Measurements from ENCODE around the gene ZNF831. TPM values are rescaled to one million over a fixed set of nuclear protein-coding genes. Genes with fewer than 3 reads are reported as not detected.

Gene ZNF831
- total RNA-seq, 4 donors from 2014 or later = 0.16 to 1.0 (median 0.34) TPM; not detected in 1

- Histone ChIP-seq H3K9me3 (no peaks in the 10 kb centered on the region), H3K4me1 (no peaks in the 10 kb centered on the region), H3K36me3 (no peaks in the 10 kb centered on the region), H3K4me3 (no peak overlapping the region), H3K27ac (no peak overlapping the region), H3K27me3 (peaks cover 24% of the 10 kb centered on the region)
- TF ChIP-seq, protein P1, sequence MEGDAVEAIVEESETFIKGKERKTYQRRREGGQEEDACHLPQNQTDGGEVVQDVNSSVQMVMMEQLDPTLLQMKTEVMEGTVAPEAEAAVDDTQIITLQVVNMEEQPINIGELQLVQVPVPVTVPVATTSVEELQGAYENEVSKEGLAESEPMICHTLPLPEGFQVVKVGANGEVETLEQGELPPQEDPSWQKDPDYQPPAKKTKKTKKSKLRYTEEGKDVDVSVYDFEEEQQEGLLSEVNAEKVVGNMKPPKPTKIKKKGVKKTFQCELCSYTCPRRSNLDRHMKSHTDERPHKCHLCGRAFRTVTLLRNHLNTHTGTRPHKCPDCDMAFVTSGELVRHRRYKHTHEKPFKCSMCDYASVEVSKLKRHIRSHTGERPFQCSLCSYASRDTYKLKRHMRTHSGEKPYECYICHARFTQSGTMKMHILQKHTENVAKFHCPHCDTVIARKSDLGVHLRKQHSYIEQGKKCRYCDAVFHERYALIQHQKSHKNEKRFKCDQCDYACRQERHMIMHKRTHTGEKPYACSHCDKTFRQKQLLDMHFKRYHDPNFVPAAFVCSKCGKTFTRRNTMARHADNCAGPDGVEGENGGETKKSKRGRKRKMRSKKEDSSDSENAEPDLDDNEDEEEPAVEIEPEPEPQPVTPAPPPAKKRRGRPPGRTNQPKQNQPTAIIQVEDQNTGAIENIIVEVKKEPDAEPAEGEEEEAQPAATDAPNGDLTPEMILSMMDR (IDR thresholded peaks at IDR 0.05) = no peak
- TF ChIP-seq POLR2A (IDR thresholded peaks at IDR 0.05) = no peak
- no peak for TF ChIP-seq POLR2AphosphoS5 (IDR thresholded peaks at IDR 0.05)
- no peak for TF ChIP-seq EP300 (IDR thresholded peaks at IDR 0.05)
- 62% methylated on average over 3 of the region's 3 CpGs for WGBS
- DNase-seq (ENCODE audit: low spot score in 2 of 2) = no peak
Observed at GRCh38 chr20:59270380-59270779, 106.8 kb downstream of the ZNF831 start.

GRCh38 chr20:59273739-59274357 is 110.2 kb downstream of the ZNF831 start:
- peaks cover 20% of the 10 kb centered on the region for H3K27me3 ChIP-seq
- TF ChIP-seq, protein P1 (IDR thresholded peaks at IDR 0.05) = no peak
- TF ChIP-seq POLR2A (IDR thresholded peaks at IDR 0.05) = no peak
- no peak for TF ChIP-seq POLR2AphosphoS5 (IDR thresholded peaks at IDR 0.05)

DNA sequence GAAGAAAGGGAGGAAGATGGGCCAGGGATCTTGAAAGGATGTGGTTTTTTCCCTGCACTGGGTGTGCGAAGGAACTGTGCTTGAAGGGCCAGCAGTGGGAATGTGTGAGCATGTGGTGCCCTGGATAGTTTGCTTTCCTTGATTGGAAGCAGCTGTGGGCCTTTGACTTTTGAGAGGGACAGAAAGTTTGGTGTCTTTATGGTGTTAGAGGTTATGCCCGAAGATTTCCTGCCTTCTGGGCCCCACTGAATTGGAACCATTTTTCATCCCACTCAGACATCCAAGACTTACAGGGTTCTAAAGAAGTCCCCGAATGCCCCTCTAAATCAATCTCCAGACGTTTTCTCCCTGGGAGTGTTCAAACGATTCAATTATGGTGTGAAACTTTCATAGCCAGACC is 113.3 kb downstream of the ZNF831 start:
- DNase-seq (ENCODE audit: low spot score in 2 of 2) = no peak
- no peaks in the 10 kb centered on the region for H3K36me3 ChIP-seq
- H3K27me3 ChIP-seq = peaks cover 12% of the 10 kb centered on the region

More at GRCh38 chr20:59273739-59274357, 110.2 kb downstream of the ZNF831 start:
- no peak overlapping the region for H3K27ac ChIP-seq
- H3K4me1 ChIP-seq = no peaks in the 10 kb centered on the region
- no peaks in the 10 kb centered on the region for H3K36me3 ChIP-seq
- 79% methylated on average over 11 of the region's 11 CpGs for WGBS
- no peaks in the 10 kb centered on the region for H3K9me3 ChIP-seq
- DNase-seq (ENCODE audit: low spot score in 2 of 2) = no peak
- H3K4me3 ChIP-seq = no peak overlapping the region

DNA sequence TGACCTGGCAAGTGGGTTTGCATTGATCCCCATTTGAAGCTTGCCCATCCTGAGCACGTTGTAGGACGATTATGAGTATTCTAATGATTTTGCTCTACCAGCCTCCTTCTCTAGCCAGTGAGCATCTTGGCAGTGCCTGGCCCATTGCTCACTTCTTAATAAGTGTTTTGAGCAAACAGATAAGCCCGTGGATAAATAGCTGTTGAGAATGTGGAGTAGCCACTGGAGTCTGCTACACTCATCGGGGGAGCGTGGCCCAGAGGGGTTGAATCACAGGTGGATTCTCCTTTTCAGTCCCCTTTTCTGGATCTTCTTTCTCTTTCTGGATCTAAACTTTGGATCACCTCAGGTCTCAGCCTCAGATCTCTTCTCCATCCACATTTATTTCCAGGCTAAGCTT is 120.8 kb downstream of the ZNF831 start:
- Histone ChIP-seq H3K4me1 (no peaks in the 10 kb centered on the region), H3K4me3 (no peak overlapping the region), H3K9me3 (no peaks in the 10 kb centered on the region), H3K27me3 (peaks cover 4% of the 10 kb centered on the region), H3K27ac (no peak overlapping the region), H3K36me3 (no peaks in the 10 kb centered on the region)
- 90% methylated on average over 5 of the region's 5 CpGs for WGBS
- no peak for TF ChIP-seq POLR2AphosphoS5 (IDR thresholded peaks at IDR 0.05)
- no peak for TF ChIP-seq EP300 (IDR thresholded peaks at IDR 0.05)
- no peak for TF ChIP-seq POLR2A (IDR thresholded peaks at IDR 0.05)
- TF ChIP-seq, protein P1 (IDR thresholded peaks at IDR 0.05) = no peak
- no peak for DNase-seq (ENCODE audit: low spot score in 2 of 2)

More for the DNA sequence above, 113.3 kb downstream of the ZNF831 start:
- 45% methylated on average over 5 of the region's 5 CpGs for WGBS
- TF ChIP-seq, protein P1 (IDR thresholded peaks at IDR 0.05) = no peak
- TF ChIP-seq POLR2AphosphoS5 (IDR thresholded peaks at IDR 0.05) (no peak), POLR2A (IDR thresholded peaks at IDR 0.05) (no peak), EP300 (IDR thresholded peaks at IDR 0.05) (no peak)
- Histone ChIP-seq H3K9me3 (no peaks in the 10 kb centered on the region), H3K4me1 (no peaks in the 10 kb centered on the region), H3K4me3 (no peak overlapping the region), H3K27ac (no peak overlapping the region)

DNA sequence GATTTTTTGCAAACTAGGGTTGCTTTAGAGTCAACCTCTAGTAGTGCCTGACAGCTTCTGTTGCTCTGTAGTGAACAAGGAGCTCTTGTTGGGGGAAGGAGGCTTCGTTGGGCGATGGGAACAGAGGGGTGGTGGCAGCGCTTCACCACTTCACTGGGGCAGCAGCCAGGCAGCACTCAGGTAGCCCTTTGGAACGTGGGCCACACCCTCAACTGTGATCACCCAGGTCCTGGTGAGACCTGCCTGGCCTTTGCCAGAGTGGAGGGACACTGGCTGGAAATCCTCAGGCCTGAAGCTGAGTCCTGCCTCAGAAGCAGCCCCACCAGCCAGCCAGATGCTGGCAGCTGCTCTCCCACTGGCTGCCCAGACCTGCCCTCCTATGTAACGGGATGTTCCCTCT is 126.4 kb downstream of the ZNF831 start:
- Histone ChIP-seq H3K4me3 (no peak overlapping the region), H3K4me1 (no peaks in the 10 kb centered on the region), H3K36me3 (no peaks in the 10 kb centered on the region), H3K9me3 (no peaks in the 10 kb centered on the region), H3K27ac (no peak overlapping the region), H3K27me3 (peaks cover 29% of the 10 kb centered on the region)
- DNase-seq (ENCODE audit: low spot score in 2 of 2) = no peak
- TF ChIP-seq POLR2A (IDR thresholded peaks at IDR 0.05) (no peak), EP300 (IDR thresholded peaks at IDR 0.05) (no peak)
- TF ChIP-seq, protein P1 (IDR thresholded peaks at IDR 0.05) = no peak
- 83% methylated on average over 5 of the region's 5 CpGs for WGBS

Data from suprapubic skin (tissue), 4 donors.